ENCODE measurements around the gene BZW2. TPM values are rescaled to one million over a fixed set of nuclear protein-coding genes. Genes with fewer than 3 reads are reported as not detected.

BZW2 gene
- total RNA-seq, 1 donor from 2014 or later = 72.7 TPM

DNA sequence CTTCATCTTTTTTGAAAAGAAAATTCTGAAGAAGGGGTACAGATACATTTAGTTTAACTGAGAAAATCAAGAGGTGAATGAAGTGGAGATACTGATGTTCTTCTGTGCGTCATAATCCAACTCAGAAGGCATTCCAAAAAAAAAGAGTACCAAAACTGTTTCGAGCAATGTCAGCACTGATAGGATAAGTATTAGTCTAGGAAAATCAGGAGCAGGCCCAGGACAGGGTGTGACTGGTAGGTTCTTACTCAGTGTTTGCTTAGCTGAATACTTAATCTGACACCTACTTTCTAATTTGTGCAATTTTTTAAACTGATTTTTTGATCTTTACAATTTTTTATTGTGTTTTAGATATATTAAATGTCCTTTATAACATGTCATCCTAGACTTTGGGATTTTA lies 4.3 kb downstream of the BZW2 start:
- no peaks in the 10 kb centered on the region for H3K9me3 Mint-ChIP-seq (ENCODE audit: low read depth)
- no peak overlapping the region for H3K4me3 Mint-ChIP-seq (ENCODE audit: low read depth)
- H3K4me1 Mint-ChIP-seq (ENCODE audit: low read depth) = peaks cover 30% of the 10 kb centered on the region
- no peak for DNase-seq (ENCODE audit: low spot score, unreplicated experiment)
- H3K27ac Mint-ChIP-seq = no peak overlapping the region
- no peaks in the 10 kb centered on the region for H3K36me3 Mint-ChIP-seq (ENCODE audit: insufficient read depth)
- no peak for TF ChIP-seq CTCF (IDR thresholded peaks at IDR 0.05; ENCODE audit: unreplicated experiment)
- H3K27me3 Mint-ChIP-seq = no peaks in the 10 kb centered on the region

DNA sequence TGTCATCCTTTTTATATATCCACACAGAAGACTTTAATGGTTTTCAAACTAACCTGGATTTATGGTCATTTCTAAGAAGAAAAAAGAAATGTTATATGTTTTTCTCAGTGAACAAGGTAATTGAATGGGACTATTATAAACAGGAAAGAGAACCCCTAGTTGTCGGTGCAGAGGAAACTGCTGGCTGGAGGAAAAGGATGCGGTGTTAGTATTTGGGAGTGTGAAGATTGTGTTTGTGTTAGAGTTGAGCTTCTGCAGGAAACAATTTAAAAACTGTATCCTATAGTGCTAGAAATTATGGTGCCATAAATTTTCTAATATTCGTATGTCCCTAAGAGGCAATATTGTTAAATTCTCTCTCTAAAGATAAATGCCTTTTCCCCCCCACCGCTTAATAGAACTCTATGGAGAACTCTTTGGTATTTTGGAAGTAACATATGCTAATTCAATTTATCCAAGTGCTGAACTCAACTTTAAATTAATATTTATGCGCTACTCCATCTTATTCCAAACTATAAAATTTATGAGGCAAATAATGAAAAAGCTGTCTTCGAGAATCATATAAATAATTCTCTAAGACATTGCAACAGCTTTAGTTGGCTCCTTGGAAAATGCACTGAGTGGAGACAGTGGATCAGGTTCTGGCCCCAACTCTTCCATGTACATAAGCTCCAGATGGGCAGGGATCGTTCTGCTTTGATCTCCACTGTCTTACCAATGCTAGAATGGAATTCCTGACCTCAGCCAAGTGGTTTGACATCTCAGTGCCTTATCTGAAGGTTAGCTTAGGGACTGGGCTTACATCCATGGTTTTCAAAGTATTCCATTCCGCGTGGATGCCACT lies 5.6 kb downstream of the BZW2 start:
- Mint-ChIP-seq H3K36me3 (ENCODE audit: insufficient read depth) (peaks cover under 1% of the 10 kb centered on the region), H3K9me3 (ENCODE audit: low read depth) (no peaks in the 10 kb centered on the region), H3K4me3 (ENCODE audit: low read depth) (no peak overlapping the region), H3K4me1 (ENCODE audit: low read depth) (peaks cover 30% of the 10 kb centered on the region), H3K27ac (no peak overlapping the region), H3K27me3 (no peaks in the 10 kb centered on the region)
- no peak for TF ChIP-seq CTCF (IDR thresholded peaks at IDR 0.05; ENCODE audit: unreplicated experiment)
- no peak for DNase-seq (ENCODE audit: low spot score, unreplicated experiment)

DNA sequence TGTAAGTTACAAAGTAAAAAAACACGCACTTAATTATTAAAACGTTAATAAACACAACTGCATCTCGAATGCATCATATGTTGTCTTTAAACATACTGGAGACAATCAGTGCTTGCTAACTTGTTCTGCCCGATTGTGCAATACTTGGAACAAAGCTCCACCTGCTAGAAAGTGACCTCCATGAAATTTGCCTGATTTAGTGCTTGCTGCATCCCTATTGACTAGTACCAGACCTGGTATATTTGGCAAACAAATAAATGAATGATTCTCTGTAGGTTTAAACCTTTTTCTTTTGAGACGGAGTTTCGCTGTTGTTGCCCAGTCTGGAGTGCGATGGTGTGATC lies 6.2 kb downstream of the BZW2 start:
- no peak for TF ChIP-seq CTCF (IDR thresholded peaks at IDR 0.05; ENCODE audit: unreplicated experiment)
- peaks cover 26% of the 10 kb centered on the region for H3K4me1 Mint-ChIP-seq (ENCODE audit: low read depth)

GRCh38 chr7:16652888-16653287 lies 6.9 kb downstream of the BZW2 start:
- no peaks in the 10 kb centered on the region for H3K27me3 Mint-ChIP-seq
- no peak for TF ChIP-seq CTCF (IDR thresholded peaks at IDR 0.05; ENCODE audit: unreplicated experiment)
- H3K27ac Mint-ChIP-seq = no peak overlapping the region
- H3K4me3 Mint-ChIP-seq (ENCODE audit: low read depth) = no peak overlapping the region
- peaks cover 3% of the 10 kb centered on the region for H3K36me3 Mint-ChIP-seq (ENCODE audit: insufficient read depth)
- no peak for DNase-seq (ENCODE audit: low spot score, unreplicated experiment)
- H3K4me1 Mint-ChIP-seq (ENCODE audit: low read depth) = peaks cover 23% of the 10 kb centered on the region
- H3K9me3 Mint-ChIP-seq (ENCODE audit: low read depth) = no peaks in the 10 kb centered on the region

More for the DNA sequence above, 6.2 kb downstream of the BZW2 start:
- Mint-ChIP-seq H3K36me3 (ENCODE audit: insufficient read depth) (peaks cover 3% of the 10 kb centered on the region), H3K9me3 (ENCODE audit: low read depth) (no peaks in the 10 kb centered on the region), H3K4me3 (ENCODE audit: low read depth) (no peak overlapping the region), H3K27ac (no peak overlapping the region), H3K27me3 (no peaks in the 10 kb centered on the region)
- DNase-seq (ENCODE audit: low spot score, unreplicated experiment) = no peak

DNA sequence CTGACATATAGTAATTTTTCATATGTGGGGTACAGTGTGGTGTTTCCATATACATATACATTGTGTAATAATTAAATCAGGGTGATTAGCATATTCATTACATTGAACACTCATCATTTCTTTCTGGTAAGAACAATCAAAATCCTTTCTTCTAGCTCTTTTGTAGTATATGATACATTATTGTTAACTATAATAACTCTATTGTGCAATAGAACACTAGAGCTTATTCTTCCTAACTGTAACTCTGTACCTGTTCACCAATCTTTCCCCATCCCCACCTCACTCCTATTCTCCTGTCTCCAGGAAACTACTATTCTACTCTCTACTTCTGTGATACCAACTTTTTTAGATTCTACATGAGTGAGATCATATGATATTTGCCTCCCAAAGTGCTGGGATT lies 9.4 kb downstream of the BZW2 start:
- Mint-ChIP-seq H3K9me3 (ENCODE audit: low read depth) (no peaks in the 10 kb centered on the region), H3K4me1 (ENCODE audit: low read depth) (peaks cover 7% of the 10 kb centered on the region), H3K27me3 (no peaks in the 10 kb centered on the region), H3K27ac (no peak overlapping the region), H3K4me3 (ENCODE audit: low read depth) (no peak overlapping the region), H3K36me3 (ENCODE audit: insufficient read depth) (peaks cover 3% of the 10 kb centered on the region)
- no peak for DNase-seq (ENCODE audit: low spot score, unreplicated experiment)
- TF ChIP-seq CTCF (IDR thresholded peaks at IDR 0.05; ENCODE audit: unreplicated experiment) = no peak
